K562 (cell line): ENCODE results near the gene FRMD1.

Experiments
- BCL6 ChIP-seq: fragments of 250-450 bp; sonication (Bioruptor Pico); IDR thresholded peaks from 2 replicates; pipeline ENCODE4 v1.4.0; 2020
- CC2D1A ChIP-seq: fragments of 450-650 bp; IDR thresholded peaks from 2 replicates; pipeline ENCODE4 v1.6.1; 2017; ENCODE audit warnings: mild to moderate bottlenecking
- CGGBP1 ChIP-seq: fragments of 250-450 bp; sonication (Bioruptor Pico); IDR thresholded peaks from 2 replicates; pipeline ENCODE4 v1.9.0; 2021; ENCODE audit warnings: mild to moderate bottlenecking
- POLR2A ChIP-seq: fragments of 450-650 bp; conservative IDR thresholded peaks from 2 replicates; pipeline ENCODE4 v1.6.1; 2016
- RNF219 ChIP-seq: fragments of 250-450 bp; sonication (Bioruptor Pico); IDR thresholded peaks from 2 replicates; pipeline ENCODE4 v1.5.0; 2022; ENCODE audit warnings: mild to moderate bottlenecking

- no peak for TF ChIP-seq POLR2A
- no peak for TF ChIP-seq BCL6 (CRISPR knock-in tag)
- TF ChIP-seq CGGBP1 (CRISPR knock-in tag) = no peak
- no peak for TF ChIP-seq RNF219 (CRISPR knock-in tag)
- no peak for TF ChIP-seq CC2D1A
Observed at GRCh38 chr6:168033791-168034190, 45.2 kb downstream of the FRMD1 start.
